ENCODE data around the gene ALDH8A1. TPM values are rescaled to one million over a fixed set of nuclear protein-coding genes. Genes with fewer than 3 reads are reported as not detected.

ALDH8A1 gene
- total and polyA plus RNA-seq, 2 of the 8 experiments (the other 6 are each of a cell fraction or from before 2014, with no cell fraction given), result 0.08 to 0.28 TPM

DNA sequence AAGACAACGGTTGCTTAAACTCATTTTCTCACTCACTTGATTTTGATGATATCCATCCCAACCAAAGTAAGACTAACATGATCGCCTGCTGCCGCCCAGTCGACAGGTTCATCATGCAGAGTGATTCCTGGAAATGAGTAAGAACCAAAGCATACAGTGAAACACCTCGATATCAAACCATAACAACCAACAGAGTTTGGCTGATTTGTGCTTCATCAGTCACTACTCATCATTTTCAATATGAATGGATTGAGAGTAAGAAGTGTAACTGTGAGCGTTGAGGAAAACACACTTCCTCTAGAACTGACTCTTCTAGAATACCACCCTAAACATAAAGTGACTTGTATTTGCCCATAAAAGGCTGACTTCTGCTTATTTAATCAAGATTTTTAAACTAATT lies 29.2 kb upstream of the ALDH8A1 start (continued):
- TF ChIP-seq, protein P1, sequence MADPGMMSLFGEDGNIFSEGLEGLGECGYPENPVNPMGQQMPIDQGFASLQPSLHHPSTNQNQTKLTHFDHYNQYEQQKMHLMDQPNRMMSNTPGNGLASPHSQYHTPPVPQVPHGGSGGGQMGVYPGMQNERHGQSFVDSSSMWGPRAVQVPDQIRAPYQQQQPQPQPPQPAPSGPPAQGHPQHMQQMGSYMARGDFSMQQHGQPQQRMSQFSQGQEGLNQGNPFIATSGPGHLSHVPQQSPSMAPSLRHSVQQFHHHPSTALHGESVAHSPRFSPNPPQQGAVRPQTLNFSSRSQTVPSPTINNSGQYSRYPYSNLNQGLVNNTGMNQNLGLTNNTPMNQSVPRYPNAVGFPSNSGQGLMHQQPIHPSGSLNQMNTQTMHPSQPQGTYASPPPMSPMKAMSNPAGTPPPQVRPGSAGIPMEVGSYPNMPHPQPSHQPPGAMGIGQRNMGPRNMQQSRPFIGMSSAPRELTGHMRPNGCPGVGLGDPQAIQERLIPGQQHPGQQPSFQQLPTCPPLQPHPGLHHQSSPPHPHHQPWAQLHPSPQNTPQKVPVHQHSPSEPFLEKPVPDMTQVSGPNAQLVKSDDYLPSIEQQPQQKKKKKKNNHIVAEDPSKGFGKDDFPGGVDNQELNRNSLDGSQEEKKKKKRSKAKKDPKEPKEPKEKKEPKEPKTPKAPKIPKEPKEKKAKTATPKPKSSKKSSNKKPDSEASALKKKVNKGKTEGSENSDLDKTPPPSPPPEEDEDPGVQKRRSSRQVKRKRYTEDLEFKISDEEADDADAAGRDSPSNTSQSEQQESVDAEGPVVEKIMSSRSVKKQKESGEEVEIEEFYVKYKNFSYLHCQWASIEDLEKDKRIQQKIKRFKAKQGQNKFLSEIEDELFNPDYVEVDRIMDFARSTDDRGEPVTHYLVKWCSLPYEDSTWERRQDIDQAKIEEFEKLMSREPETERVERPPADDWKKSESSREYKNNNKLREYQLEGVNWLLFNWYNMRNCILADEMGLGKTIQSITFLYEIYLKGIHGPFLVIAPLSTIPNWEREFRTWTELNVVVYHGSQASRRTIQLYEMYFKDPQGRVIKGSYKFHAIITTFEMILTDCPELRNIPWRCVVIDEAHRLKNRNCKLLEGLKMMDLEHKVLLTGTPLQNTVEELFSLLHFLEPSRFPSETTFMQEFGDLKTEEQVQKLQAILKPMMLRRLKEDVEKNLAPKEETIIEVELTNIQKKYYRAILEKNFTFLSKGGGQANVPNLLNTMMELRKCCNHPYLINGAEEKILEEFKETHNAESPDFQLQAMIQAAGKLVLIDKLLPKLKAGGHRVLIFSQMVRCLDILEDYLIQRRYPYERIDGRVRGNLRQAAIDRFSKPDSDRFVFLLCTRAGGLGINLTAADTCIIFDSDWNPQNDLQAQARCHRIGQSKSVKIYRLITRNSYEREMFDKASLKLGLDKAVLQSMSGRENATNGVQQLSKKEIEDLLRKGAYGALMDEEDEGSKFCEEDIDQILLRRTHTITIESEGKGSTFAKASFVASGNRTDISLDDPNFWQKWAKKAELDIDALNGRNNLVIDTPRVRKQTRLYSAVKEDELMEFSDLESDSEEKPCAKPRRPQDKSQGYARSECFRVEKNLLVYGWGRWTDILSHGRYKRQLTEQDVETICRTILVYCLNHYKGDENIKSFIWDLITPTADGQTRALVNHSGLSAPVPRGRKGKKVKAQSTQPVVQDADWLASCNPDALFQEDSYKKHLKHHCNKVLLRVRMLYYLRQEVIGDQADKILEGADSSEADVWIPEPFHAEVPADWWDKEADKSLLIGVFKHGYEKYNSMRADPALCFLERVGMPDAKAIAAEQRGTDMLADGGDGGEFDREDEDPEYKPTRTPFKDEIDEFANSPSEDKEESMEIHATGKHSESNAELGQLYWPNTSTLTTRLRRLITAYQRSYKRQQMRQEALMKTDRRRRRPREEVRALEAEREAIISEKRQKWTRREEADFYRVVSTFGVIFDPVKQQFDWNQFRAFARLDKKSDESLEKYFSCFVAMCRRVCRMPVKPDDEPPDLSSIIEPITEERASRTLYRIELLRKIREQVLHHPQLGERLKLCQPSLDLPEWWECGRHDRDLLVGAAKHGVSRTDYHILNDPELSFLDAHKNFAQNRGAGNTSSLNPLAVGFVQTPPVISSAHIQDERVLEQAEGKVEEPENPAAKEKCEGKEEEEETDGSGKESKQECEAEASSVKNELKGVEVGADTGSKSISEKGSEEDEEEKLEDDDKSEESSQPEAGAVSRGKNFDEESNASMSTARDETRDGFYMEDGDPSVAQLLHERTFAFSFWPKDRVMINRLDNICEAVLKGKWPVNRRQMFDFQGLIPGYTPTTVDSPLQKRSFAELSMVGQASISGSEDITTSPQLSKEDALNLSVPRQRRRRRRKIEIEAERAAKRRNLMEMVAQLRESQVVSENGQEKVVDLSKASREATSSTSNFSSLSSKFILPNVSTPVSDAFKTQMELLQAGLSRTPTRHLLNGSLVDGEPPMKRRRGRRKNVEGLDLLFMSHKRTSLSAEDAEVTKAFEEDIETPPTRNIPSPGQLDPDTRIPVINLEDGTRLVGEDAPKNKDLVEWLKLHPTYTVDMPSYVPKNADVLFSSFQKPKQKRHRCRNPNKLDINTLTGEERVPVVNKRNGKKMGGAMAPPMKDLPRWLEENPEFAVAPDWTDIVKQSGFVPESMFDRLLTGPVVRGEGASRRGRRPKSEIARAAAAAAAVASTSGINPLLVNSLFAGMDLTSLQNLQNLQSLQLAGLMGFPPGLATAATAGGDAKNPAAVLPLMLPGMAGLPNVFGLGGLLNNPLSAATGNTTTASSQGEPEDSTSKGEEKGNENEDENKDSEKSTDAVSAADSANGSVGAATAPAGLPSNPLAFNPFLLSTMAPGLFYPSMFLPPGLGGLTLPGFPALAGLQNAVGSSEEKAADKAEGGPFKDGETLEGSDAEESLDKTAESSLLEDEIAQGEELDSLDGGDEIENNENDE (IDR thresholded peaks at IDR 0.05; ENCODE audit: insufficient replicate concordance, low read length), result no peak
- TF ChIP-seq BRCA1 (IDR thresholded peaks at IDR 0.05; ENCODE audit: low read depth, low read length) (no peak), EGR1 (IDR thresholded peaks at IDR 0.05; ENCODE audit: borderline replicate concordance, low read depth, low read length) (no peak), RFX5 (IDR thresholded peaks at IDR 0.05; ENCODE audit: borderline replicate concordance, low read depth, low read length) (no peak), RNF2 (IDR thresholded peaks at IDR 0.05; ENCODE audit: borderline replicate concordance, low read depth, low read length, missing control alignments, poor library complexity, severe bottlenecking) (no peak), CTBP2 (IDR thresholded peaks at IDR 0.05; ENCODE audit: borderline replicate concordance, insufficient read depth, insufficient read length, low read length) (no peak), HDAC6 (IDR thresholded peaks at IDR 0.05; ENCODE audit: low read depth, low read length) (no peak)
- TF ChIP-seq, protein P2, sequence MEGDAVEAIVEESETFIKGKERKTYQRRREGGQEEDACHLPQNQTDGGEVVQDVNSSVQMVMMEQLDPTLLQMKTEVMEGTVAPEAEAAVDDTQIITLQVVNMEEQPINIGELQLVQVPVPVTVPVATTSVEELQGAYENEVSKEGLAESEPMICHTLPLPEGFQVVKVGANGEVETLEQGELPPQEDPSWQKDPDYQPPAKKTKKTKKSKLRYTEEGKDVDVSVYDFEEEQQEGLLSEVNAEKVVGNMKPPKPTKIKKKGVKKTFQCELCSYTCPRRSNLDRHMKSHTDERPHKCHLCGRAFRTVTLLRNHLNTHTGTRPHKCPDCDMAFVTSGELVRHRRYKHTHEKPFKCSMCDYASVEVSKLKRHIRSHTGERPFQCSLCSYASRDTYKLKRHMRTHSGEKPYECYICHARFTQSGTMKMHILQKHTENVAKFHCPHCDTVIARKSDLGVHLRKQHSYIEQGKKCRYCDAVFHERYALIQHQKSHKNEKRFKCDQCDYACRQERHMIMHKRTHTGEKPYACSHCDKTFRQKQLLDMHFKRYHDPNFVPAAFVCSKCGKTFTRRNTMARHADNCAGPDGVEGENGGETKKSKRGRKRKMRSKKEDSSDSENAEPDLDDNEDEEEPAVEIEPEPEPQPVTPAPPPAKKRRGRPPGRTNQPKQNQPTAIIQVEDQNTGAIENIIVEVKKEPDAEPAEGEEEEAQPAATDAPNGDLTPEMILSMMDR (IDR thresholded peaks at IDR 0.05; ENCODE audit: control extremely low read depth in 1 of 3, insufficient read depth in 1 of 3, low read depth in 1 of 3, low read length in 3 of 3), result no peak
